HG02623 (cell line): ENCODE results near the gene BATF.
A peak's percentile ranks its signal among the peaks of the same experiment; 100 is the strongest.
"Not testable (repeated sequence)": the region's sequence is repeated elsewhere in the genome, so short reads cannot be mapped to it uniquely, and the experiment has no call there.

Experiments used
- ATAC-seq: cut with Tn5 transposase; IDR thresholded peaks from one replicate; pipeline ENCODE4 v1.9.1; 2021; ENCODE audit warnings: moderate library complexity; ENCODE audit not compliant: unreplicated experiment

BATF gene

GRCh38 chr14:75522224-75522982 is at the start of gene BATF:
BATF (plus strand) TSS chr14:75522469; CDS start chr14:75522683, 214 bp downstream.
- peak; percentile 46 for ATAC-seq

GRCh38 chr14:75474127-75474526 is 48.1 kb upstream of the BATF start:
- ATAC-seq = not testable (repeated sequence)

GRCh38 chr14:75476274-75476995 is 45.8 kb upstream of the BATF start:
- no peak for ATAC-seq

GRCh38 chr14:75477881-75478280 is 44.4 kb upstream of the BATF start:
- no peak for ATAC-seq

GRCh38 chr14:75479770-75480600 is 42.3 kb upstream of the BATF start:
- no peak for ATAC-seq

- ATAC-seq = no peak
Observed at GRCh38 chr14:75482366-75482765, 39.9 kb upstream of the BATF start.

GRCh38 chr14:75484711-75485429 is 37.4 kb upstream of the BATF start:
- no peak for ATAC-seq

- ATAC-seq = no peak
Observed at GRCh38 chr14:75486318-75486717, 36.0 kb upstream of the BATF start.

- peak; percentile 49 for ATAC-seq
Observed at GRCh38 chr14:75487155-75487671, 35.1 kb upstream of the BATF start.

- ATAC-seq = no peak
Observed at GRCh38 chr14:75489480-75489837, 32.8 kb upstream of the BATF start.

GRCh38 chr14:75491376-75491978 is 30.8 kb upstream of the BATF start:
- ATAC-seq = no peak

- ATAC-seq = no peak
Observed at GRCh38 chr14:75492832-75493591, 29.3 kb upstream of the BATF start.

- no peak for ATAC-seq
Observed at GRCh38 chr14:75493592-75494087, 28.6 kb upstream of the BATF start.

GRCh38 chr14:75494896-75495295 is 27.4 kb upstream of the BATF start:
- ATAC-seq = no peak

- ATAC-seq = no peak
Observed at GRCh38 chr14:75495399-75495798, 26.9 kb upstream of the BATF start.

- no peak for ATAC-seq
Observed at GRCh38 chr14:75495882-75496281, 26.4 kb upstream of the BATF start.

- ATAC-seq = no peak
Observed at GRCh38 chr14:75496755-75497154, 25.5 kb upstream of the BATF start.

GRCh38 chr14:75497191-75497590 is 25.1 kb upstream of the BATF start:
- ATAC-seq = no peak

GRCh38 chr14:75497701-75498100 is 24.6 kb upstream of the BATF start:
- ATAC-seq = no peak
